HepG2 (cell line): ENCODE data around the gene TBC1D22A.

Source experiments
- CREB1 ChIP-seq, 2 experiments: fragments of 450-650 bp in 1 of 2; IDR thresholded peaks; 2 replicates each; pipeline ENCODE4 v1.6.1; 2016 to 2017; ENCODE audit warnings: control low read depth in 1 of 2, mild to moderate bottlenecking in 1 of 2, missing compliant biosample characterization in 1 of 2, missing genetic modification characterization in 1 of 2
- CTCF ChIP-seq: sonication (generic); formaldehyde crosslinking; IDR thresholded peaks from 2 replicates; pipeline ENCODE4 v1.5.0; 2020; ENCODE audit warnings: mild to moderate bottlenecking, missing genetic modification reagents, moderate library complexity
- HOXD1 ChIP-seq: sonication (generic); formaldehyde crosslinking; IDR thresholded peaks from 2 replicates; pipeline ENCODE4 v1.5.0; 2020; ENCODE audit warnings: missing genetic modification reagents
- POLR2A ChIP-seq, 2 experiments: IDR thresholded peaks; 2 replicates each; pipeline ENCODE4 v1.6.1; 2011; ENCODE audit warnings: low read depth in 2 of 2, low read length in 2 of 2, mild to moderate bottlenecking in 1 of 2, moderate library complexity in 1 of 2; ENCODE audit not compliant: insufficient read depth in 1 of 2
- SP2 ChIP-seq: sonication (generic); formaldehyde crosslinking; IDR thresholded peaks from 2 replicates; pipeline ENCODE4 v1.5.1; 2020; ENCODE audit warnings: mild to moderate bottlenecking, missing genetic modification reagents
- SRF ChIP-seq: IDR thresholded peaks from 2 replicates; pipeline ENCODE4 v1.6.1; 2011; ENCODE audit warnings: mild to moderate bottlenecking, low read depth, low read length, moderate library complexity
- STAT6 ChIP-seq: sonication (generic); formaldehyde crosslinking; IDR thresholded peaks from 2 replicates; pipeline ENCODE4 v1.4.0; 2020; ENCODE audit warnings: missing genetic modification reagents, mild to moderate bottlenecking, borderline replicate concordance
- ZNF350 ChIP-seq: sonication (generic); formaldehyde crosslinking; IDR thresholded peaks from 2 replicates; pipeline ENCODE4 v1.4.0; 2020; ENCODE audit warnings: mild to moderate bottlenecking, low read depth, missing genetic modification reagents, borderline replicate concordance

- no peak for TF ChIP-seq POLR2A (IDR thresholded peaks at IDR 0.05; ENCODE audit: insufficient read depth in 1 of 2, low read depth in 2 of 2, low read length in 2 of 2)
- no peak for TF ChIP-seq CREB1 (IDR thresholded peaks at IDR 0.05)
- TF ChIP-seq CREB1 (CRISPR knock-in tag; IDR thresholded peaks at IDR 0.05) = no peak
- TF ChIP-seq HOXD1 (CRISPR knock-in tag) = no peak
- no peak for TF ChIP-seq STAT6
- TF ChIP-seq CTCF (CRISPR knock-in tag) = no peak
- TF ChIP-seq ZNF350 (CRISPR knock-in tag) = no peak
- no peak for TF ChIP-seq SRF
- no peak for TF ChIP-seq SP2 (CRISPR knock-in tag)
Measured at GRCh38 chr22:47128216-47128615, 365.8 kb downstream of the TBC1D22A start.
